Osteocyte (in vitro differentiated cells): Measurements from ENCODE around the gene MYD88. TPM values are rescaled to one million over a fixed set of nuclear protein-coding genes. Genes with fewer than 3 reads are reported as not detected.

Experiments used
- DNase-seq: peaks from one replicate; pipeline ENCODE4 v3.0.0; 2021; ENCODE audit warnings: mixed read lengths; ENCODE audit not compliant: unreplicated experiment; ENCODE audit errors: extremely low spot score
- H3K27ac Mint-ChIP-seq: one replicate; pipeline ENCODE4 v1.8.0; 2021; ENCODE audit warnings: mild to moderate bottlenecking, mixed read lengths; ENCODE audit not compliant: unreplicated experiment
- H3K27me3 Mint-ChIP-seq: one replicate; pipeline ENCODE4 v1.8.0; 2021; ENCODE audit warnings: mixed read lengths; ENCODE audit not compliant: unreplicated experiment
- H3K36me3 Mint-ChIP-seq: one replicate; pipeline ENCODE4 v1.8.0; 2021; ENCODE audit warnings: mixed read lengths; ENCODE audit not compliant: unreplicated experiment
- H3K4me1 Mint-ChIP-seq: one replicate; pipeline ENCODE4 v1.8.0; 2021; ENCODE audit warnings: mixed read lengths; ENCODE audit not compliant: unreplicated experiment
- H3K4me3 Mint-ChIP-seq: one replicate; pipeline ENCODE4 v1.8.0; 2021; ENCODE audit warnings: mild to moderate bottlenecking, moderate library complexity, mixed read lengths; ENCODE audit not compliant: unreplicated experiment
- H3K9me3 Mint-ChIP-seq: one replicate; pipeline ENCODE4 v1.8.0; 2021; ENCODE audit warnings: mixed read lengths; ENCODE audit not compliant: unreplicated experiment
- CTCF ChIP-seq: fragments of 200-600 bp; sonication (generic); IDR thresholded peaks from 2 replicates; pipeline ENCODE4 v1.5.0; 2021; ENCODE audit warnings: antibody characterized with exemption, mild to moderate bottlenecking, moderate library complexity
- total RNA-seq: library from RNA; stranded (reverse); gene quantifications from 2 replicates; pipeline ENCODE4 v1.2.1, GENCODE V29; 2021

Gene MYD88
- total RNA-seq, 1 donor from 2014 or later = 13.3 TPM

- H3K9me3 Mint-ChIP-seq = peaks cover 18% of the 10 kb centered on the region
- H3K36me3 Mint-ChIP-seq = peaks cover 2% of the 10 kb centered on the region
- H3K4me3 Mint-ChIP-seq = no peak overlapping the region
Measured at GRCh38 chr3:38150780-38151528, 12.5 kb downstream of the MYD88 start.

GRCh38 chr3:38151667-38152265 lies 13.3 kb downstream of the MYD88 start:
- Mint-ChIP-seq H3K36me3 (no peaks in the 10 kb centered on the region), H3K4me1 (no peaks in the 10 kb centered on the region), H3K4me3 (no peak overlapping the region), H3K27ac (no peak overlapping the region), H3K27me3 (no peaks in the 10 kb centered on the region), H3K9me3 (peaks cover 11% of the 10 kb centered on the region)
- no peak for DNase-seq
- no peak for TF ChIP-seq CTCF

More at GRCh38 chr3:38150780-38151528, 12.5 kb downstream of the MYD88 start:
- no peak for TF ChIP-seq CTCF
- Mint-ChIP-seq H3K27me3 (peaks cover 3% of the 10 kb centered on the region), H3K4me1 (no peaks in the 10 kb centered on the region), H3K27ac (no peak overlapping the region)
- no peak for DNase-seq

- no peak for DNase-seq
- H3K4me1 Mint-ChIP-seq = no peaks in the 10 kb centered on the region
- no peaks in the 10 kb centered on the region for H3K36me3 Mint-ChIP-seq
- TF ChIP-seq CTCF = no peak
- no peak overlapping the region for H3K4me3 Mint-ChIP-seq
- no peak overlapping the region for H3K27ac Mint-ChIP-seq
- H3K27me3 Mint-ChIP-seq = no peaks in the 10 kb centered on the region
- peaks cover 3% of the 10 kb centered on the region for H3K9me3 Mint-ChIP-seq
Measured at GRCh38 chr3:38152609-38153008, 14.1 kb downstream of the MYD88 start.

GRCh38 chr3:38153221-38153620 lies 14.8 kb downstream of the MYD88 start:
- Mint-ChIP-seq H3K9me3 (no peaks in the 10 kb centered on the region), H3K4me3 (no peak overlapping the region), H3K36me3 (no peaks in the 10 kb centered on the region), H3K4me1 (no peaks in the 10 kb centered on the region), H3K27ac (no peak overlapping the region), H3K27me3 (no peaks in the 10 kb centered on the region)
- no peak for TF ChIP-seq CTCF
- no peak for DNase-seq

GRCh38 chr3:38154033-38154494 lies 15.6 kb downstream of the MYD88 start:
- no peak overlapping the region for H3K4me3 Mint-ChIP-seq

More at GRCh38 chr3:38154033-38154494, 15.6 kb downstream of the MYD88 start:
- no peaks in the 10 kb centered on the region for H3K9me3 Mint-ChIP-seq
- DNase-seq = no peak
- no peaks in the 10 kb centered on the region for H3K36me3 Mint-ChIP-seq
- H3K27ac Mint-ChIP-seq = no peak overlapping the region
- H3K27me3 Mint-ChIP-seq = no peaks in the 10 kb centered on the region
- TF ChIP-seq CTCF = no peak
- H3K4me1 Mint-ChIP-seq = no peaks in the 10 kb centered on the region
